GM12872 (cell line): ENCODE data around the gene WDCP.

Experiments
- CTCF ChIP-seq: IDR thresholded peaks from 3 replicates; pipeline ENCODE4 v1.5.1; 2011; ENCODE audit warnings: low read depth, mild to moderate bottlenecking, low read length, moderate library complexity; ENCODE audit not compliant: insufficient read depth

WDCP gene, protein sequence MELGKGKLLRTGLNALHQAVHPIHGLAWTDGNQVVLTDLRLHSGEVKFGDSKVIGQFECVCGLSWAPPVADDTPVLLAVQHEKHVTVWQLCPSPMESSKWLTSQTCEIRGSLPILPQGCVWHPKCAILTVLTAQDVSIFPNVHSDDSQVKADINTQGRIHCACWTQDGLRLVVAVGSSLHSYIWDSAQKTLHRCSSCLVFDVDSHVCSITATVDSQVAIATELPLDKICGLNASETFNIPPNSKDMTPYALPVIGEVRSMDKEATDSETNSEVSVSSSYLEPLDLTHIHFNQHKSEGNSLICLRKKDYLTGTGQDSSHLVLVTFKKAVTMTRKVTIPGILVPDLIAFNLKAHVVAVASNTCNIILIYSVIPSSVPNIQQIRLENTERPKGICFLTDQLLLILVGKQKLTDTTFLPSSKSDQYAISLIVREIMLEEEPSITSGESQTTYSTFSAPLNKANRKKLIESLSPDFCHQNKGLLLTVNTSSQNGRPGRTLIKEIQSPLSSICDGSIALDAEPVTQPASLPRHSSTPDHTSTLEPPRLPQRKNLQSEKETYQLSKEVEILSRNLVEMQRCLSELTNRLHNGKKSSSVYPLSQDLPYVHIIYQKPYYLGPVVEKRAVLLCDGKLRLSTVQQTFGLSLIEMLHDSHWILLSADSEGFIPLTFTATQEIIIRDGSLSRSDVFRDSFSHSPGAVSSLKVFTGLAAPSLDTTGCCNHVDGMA

GRCh38 chr2:24046930-24047702 is at the start of gene WDCP:
Gene WDCP (minus strand): TSS chr2:24047391. CDS start chr2:24039494, 7,897 bp downstream.
- TF ChIP-seq CTCF, result no peak

DNA sequence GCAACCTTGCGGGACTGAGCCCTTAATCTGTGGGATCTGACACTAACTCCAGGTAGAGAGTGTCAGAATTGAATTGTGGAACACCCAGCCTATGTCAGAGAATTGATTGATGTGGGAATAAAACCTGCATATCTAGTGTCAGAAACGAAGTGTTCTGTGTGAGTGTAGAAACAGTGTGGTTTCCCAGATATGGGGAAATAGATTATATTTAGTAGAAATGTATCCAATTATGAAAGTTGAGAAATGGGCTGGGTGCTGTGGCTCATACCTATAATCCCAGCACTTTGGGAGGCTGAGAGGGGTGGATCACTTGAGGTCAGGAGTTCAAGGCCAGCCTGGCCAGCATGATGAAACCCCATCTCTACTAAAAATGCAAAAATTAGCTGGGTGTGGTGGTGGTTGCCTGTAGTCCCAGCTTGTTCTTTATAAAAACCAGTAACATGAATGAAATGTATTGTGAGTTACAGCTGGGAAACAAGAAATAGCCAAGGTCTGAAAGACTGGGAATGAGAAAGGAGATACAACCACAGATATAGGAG is 41.7 kb upstream of the WDCP start:
- TF ChIP-seq CTCF, result no peak

GRCh38 chr2:24087032-24087431 is 39.8 kb upstream of the WDCP start:
- no peak for TF ChIP-seq CTCF

DNA sequence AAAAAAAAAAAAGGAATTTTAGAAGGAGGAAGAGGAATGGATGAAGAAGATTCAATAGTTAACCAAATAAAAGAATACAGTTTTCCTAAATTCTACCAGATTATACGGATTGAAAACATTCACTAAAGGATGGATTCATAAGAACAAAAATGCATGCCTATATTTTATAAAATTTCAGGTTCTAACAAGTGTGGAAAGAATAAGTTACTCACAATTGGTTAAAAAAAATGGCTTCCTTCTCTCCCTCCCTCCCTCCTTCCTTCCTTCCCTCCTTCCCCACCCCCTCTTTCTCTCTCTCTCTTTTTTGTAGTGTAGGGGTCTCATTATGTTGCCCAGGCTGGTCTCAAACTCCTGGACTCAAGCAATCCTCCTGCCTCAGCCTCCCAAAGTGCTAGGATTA is 39.0 kb upstream of the WDCP start:
- no peak for TF ChIP-seq CTCF

- no peak for TF ChIP-seq CTCF
Observed at GRCh38 chr2:24085200-24085489, 38.0 kb upstream of the WDCP start.

DNA sequence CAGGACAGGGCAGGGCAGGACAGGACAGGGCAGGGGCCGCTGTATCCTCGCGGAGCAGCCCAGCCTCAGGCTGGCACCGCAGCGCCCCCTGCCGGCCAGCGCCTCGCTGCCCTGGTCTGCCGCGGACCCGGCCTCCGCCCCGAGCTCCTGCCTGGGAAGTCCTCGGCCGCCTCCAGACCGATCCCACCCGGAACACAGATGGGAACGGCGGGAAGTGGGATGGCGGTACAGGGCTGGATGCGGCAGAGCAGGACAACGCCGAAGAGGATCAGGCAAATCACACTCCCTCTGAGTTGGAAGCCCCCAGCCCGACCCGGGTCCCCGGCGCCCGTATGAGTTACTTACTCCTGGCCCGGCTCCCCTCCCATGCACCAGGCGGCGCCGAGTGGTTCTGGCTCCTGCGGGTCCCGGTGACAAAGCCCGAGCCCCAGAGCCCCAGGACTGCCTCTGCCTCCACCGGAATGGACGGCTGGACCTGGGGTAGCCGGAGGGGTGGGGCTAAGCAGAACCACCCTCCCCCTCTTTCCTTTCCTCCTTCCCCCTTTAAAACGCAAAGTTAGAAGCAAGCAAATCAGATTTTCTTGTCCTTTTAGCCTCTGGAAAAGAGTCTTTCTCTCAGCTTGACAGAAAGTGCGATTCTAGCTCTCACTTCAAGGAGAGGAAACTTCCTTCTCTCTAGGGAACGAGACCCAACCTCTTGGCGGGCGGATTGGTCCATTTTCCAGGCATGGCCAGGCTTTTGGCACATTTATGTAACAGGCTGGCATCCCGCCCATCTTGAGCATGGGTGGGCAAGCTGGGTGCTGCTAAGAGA is 37.4 kb upstream of the WDCP start, which contains the start of gene TP53I3:
Gene TP53I3 (minus strand): TSS at position 449 of the 814 bp plus-strand sequence. CDS start 508 bp downstream, outside the sequence.
- peak; percentile 88 for TF ChIP-seq CTCF
